HUES48 (cell line): ENCODE data around the gene TCFL5.

Source experiments
- H3K27ac ChIP-seq: one replicate; pipeline ENCODE4 v1.7.0; 2013; ENCODE audit warnings: low read depth, low read length, inconsistent platforms
- H3K27me3 ChIP-seq: 2 replicates; pipeline ENCODE4 v1.6.1; 2013; ENCODE audit warnings: mild to moderate bottlenecking, low read length; ENCODE audit not compliant: control insufficient read depth, insufficient read depth
- H3K36me3 ChIP-seq: 2 replicates; pipeline ENCODE4 v1.6.1; 2013; ENCODE audit warnings: low read length; ENCODE audit not compliant: control insufficient read depth, insufficient read depth
- H3K4me1 ChIP-seq: 2 replicates; pipeline ENCODE4 v1.6.1; 2013; ENCODE audit warnings: mild to moderate bottlenecking, low read length; ENCODE audit not compliant: control insufficient read depth, insufficient read depth
- H3K4me3 ChIP-seq: 2 replicates; pipeline ENCODE4 v1.5.1; 2013; ENCODE audit warnings: mild to moderate bottlenecking, low read depth, low read length
- H3K9ac ChIP-seq: 2 replicates; pipeline ENCODE4 v1.6.1; 2013; ENCODE audit warnings: mild to moderate bottlenecking, low read depth, low read length, moderate library complexity
- H3K9me3 ChIP-seq: 2 replicates; pipeline ENCODE4 v1.6.1; 2013; ENCODE audit warnings: low read length; ENCODE audit not compliant: control insufficient read depth, insufficient read depth

TCFL5 gene

GRCh38 chr20:62901891-62902290 is 40.3 kb upstream of the TCFL5 start:
- Histone ChIP-seq H3K4me3 (no peak overlapping the region), H3K36me3 (peaks cover 65% of the 10 kb centered on the region), H3K9ac (no peak overlapping the region), H3K9me3 (no peaks in the 10 kb centered on the region), H3K27me3 (no peaks in the 10 kb centered on the region), H3K4me1 (peaks cover 27% of the 10 kb centered on the region), H3K27ac (no peak overlapping the region)

- no peaks in the 10 kb centered on the region for H3K9me3 ChIP-seq
- no peaks in the 10 kb centered on the region for H3K27me3 ChIP-seq
- H3K4me1 ChIP-seq = peaks cover 27% of the 10 kb centered on the region
- H3K27ac ChIP-seq = peak overlapping the region; percentile 83
- H3K9ac ChIP-seq = no peak overlapping the region
- H3K4me3 ChIP-seq = no peak overlapping the region
- H3K36me3 ChIP-seq = peaks cover 65% of the 10 kb centered on the region
Measured at GRCh38 chr20:62900692-62901584, 39.3 kb upstream of the TCFL5 start.

GRCh38 chr20:62900052-62900691 is 38.5 kb upstream of the TCFL5 start:
- H3K27ac ChIP-seq = peak overlapping the region; percentile 83
- no peaks in the 10 kb centered on the region for H3K9me3 ChIP-seq
- H3K36me3 ChIP-seq = peaks cover 65% of the 10 kb centered on the region
- H3K27me3 ChIP-seq = no peaks in the 10 kb centered on the region
- H3K4me3 ChIP-seq = no peak overlapping the region
- H3K4me1 ChIP-seq = peaks cover 27% of the 10 kb centered on the region
- H3K9ac ChIP-seq = no peak overlapping the region

- no peak overlapping the region for H3K4me3 ChIP-seq
- H3K27ac ChIP-seq = peak overlapping the region; percentile 21
- H3K4me1 ChIP-seq = peaks cover 27% of the 10 kb centered on the region
- H3K27me3 ChIP-seq = no peaks in the 10 kb centered on the region
- no peaks in the 10 kb centered on the region for H3K9me3 ChIP-seq
- no peak overlapping the region for H3K9ac ChIP-seq
- H3K36me3 ChIP-seq = peaks cover 65% of the 10 kb centered on the region
Measured at GRCh38 chr20:62899633-62900051, 38.0 kb upstream of the TCFL5 start.

GRCh38 chr20:62898970-62899632 is 37.5 kb upstream of the TCFL5 start:
- H3K9me3 ChIP-seq = no peaks in the 10 kb centered on the region
- H3K27me3 ChIP-seq = no peaks in the 10 kb centered on the region
- H3K4me3 ChIP-seq = no peak overlapping the region
- H3K27ac ChIP-seq = peak overlapping the region; percentile 21
- no peak overlapping the region for H3K9ac ChIP-seq
- H3K36me3 ChIP-seq = peaks cover 66% of the 10 kb centered on the region
- H3K4me1 ChIP-seq = peaks cover 27% of the 10 kb centered on the region

- Histone ChIP-seq H3K27me3 (no peaks in the 10 kb centered on the region), H3K27ac (no peak overlapping the region), H3K4me1 (peaks cover 27% of the 10 kb centered on the region), H3K4me3 (no peak overlapping the region), H3K9ac (no peak overlapping the region), H3K36me3 (peaks cover 66% of the 10 kb centered on the region), H3K9me3 (no peaks in the 10 kb centered on the region)
Measured at GRCh38 chr20:62898093-62898964, 36.7 kb upstream of the TCFL5 start.

- Histone ChIP-seq H3K9ac (no peak overlapping the region), H3K4me3 (no peak overlapping the region), H3K9me3 (no peaks in the 10 kb centered on the region), H3K27ac (no peak overlapping the region), H3K27me3 (no peaks in the 10 kb centered on the region), H3K4me1 (peaks cover 27% of the 10 kb centered on the region), H3K36me3 (peaks cover 66% of the 10 kb centered on the region)
Measured at GRCh38 chr20:62897666-62898065, 36.0 kb upstream of the TCFL5 start.

GRCh38 chr20:62896526-62896925 is 34.9 kb upstream of the TCFL5 start:
- no peak overlapping the region for H3K27ac ChIP-seq
- H3K9me3 ChIP-seq = no peaks in the 10 kb centered on the region
- peaks cover 27% of the 10 kb centered on the region for H3K4me1 ChIP-seq
- no peak overlapping the region for H3K9ac ChIP-seq
- no peaks in the 10 kb centered on the region for H3K27me3 ChIP-seq
- H3K4me3 ChIP-seq = no peak overlapping the region
- H3K36me3 ChIP-seq = peaks cover 66% of the 10 kb centered on the region

GRCh38 chr20:62895539-62895938 is 33.9 kb upstream of the TCFL5 start:
- peaks cover 67% of the 10 kb centered on the region for H3K36me3 ChIP-seq
- no peak overlapping the region for H3K4me3 ChIP-seq
- no peak overlapping the region for H3K27ac ChIP-seq
- H3K9me3 ChIP-seq = no peaks in the 10 kb centered on the region
- peaks cover 21% of the 10 kb centered on the region for H3K4me1 ChIP-seq
- no peaks in the 10 kb centered on the region for H3K27me3 ChIP-seq
- no peak overlapping the region for H3K9ac ChIP-seq

GRCh38 chr20:62894261-62894660 is 32.6 kb upstream of the TCFL5 start:
- Histone ChIP-seq H3K27me3 (no peaks in the 10 kb centered on the region), H3K27ac (no peak overlapping the region), H3K9me3 (no peaks in the 10 kb centered on the region), H3K4me1 (peaks cover 10% of the 10 kb centered on the region), H3K9ac (no peak overlapping the region), H3K4me3 (no peak overlapping the region), H3K36me3 (peaks cover 80% of the 10 kb centered on the region)
